H9 (cell line): ENCODE results near the gene FSD1. TPM values are rescaled to one million over a fixed set of nuclear protein-coding genes. Genes with fewer than 3 reads are reported as not detected.
A peak's percentile ranks its signal among the peaks of the same experiment; 100 is the strongest.

Experiments used
- DNase-seq: peaks from one replicate; pipeline ENCODE4 v3.0.0-alpha.2; 2017
- H2AFZ ChIP-seq: one replicate; pipeline ENCODE4 v1.6.1; 2013; ENCODE audit warnings: mild to moderate bottlenecking, low read length, control low read depth, moderate library complexity
- H2AK5ac ChIP-seq: 2 replicates; pipeline ENCODE4 v1.6.1; 2013; ENCODE audit warnings: low read length, control low read depth, mixed read lengths; ENCODE audit not compliant: insufficient read length
- H2BK120ac ChIP-seq: one replicate; pipeline ENCODE4 v1.6.1; 2013; ENCODE audit warnings: low read depth, mild to moderate bottlenecking, low read length, control low read depth, inconsistent platforms; ENCODE audit not compliant: poor library complexity, severe bottlenecking
- H2BK12ac ChIP-seq: 2 replicates; pipeline ENCODE4 v1.6.1; 2013; ENCODE audit warnings: low read length, control low read depth, mixed read lengths, low read depth; ENCODE audit not compliant: insufficient read length
- H2BK15ac ChIP-seq: 2 replicates; pipeline ENCODE4 v1.6.1; 2013; ENCODE audit warnings: low read depth, low read length, control low read depth
- H2BK20ac ChIP-seq: one replicate; pipeline ENCODE4 v1.6.1; 2013; ENCODE audit warnings: low read depth, mild to moderate bottlenecking, low read length, control low read depth, inconsistent platforms; ENCODE audit not compliant: poor library complexity, severe bottlenecking
- H2BK5ac ChIP-seq: 2 replicates; pipeline ENCODE4 v1.6.1; 2013; ENCODE audit warnings: low read length, control low read depth, mixed read lengths; ENCODE audit not compliant: insufficient read length
- H3K14ac ChIP-seq: 2 replicates; pipeline ENCODE4 v1.6.1; 2013; ENCODE audit warnings: low read length, control low read depth; ENCODE audit not compliant: insufficient read depth
- H3K18ac ChIP-seq: 2 replicates; pipeline ENCODE4 v1.6.1; 2013; ENCODE audit warnings: low read depth, mild to moderate bottlenecking, mixed read lengths, low read length, control low read depth; ENCODE audit not compliant: insufficient read length
- H3K23ac ChIP-seq: 2 replicates; pipeline ENCODE4 v1.6.1; 2013; ENCODE audit warnings: low read length, control low read depth, mixed read lengths, low read depth; ENCODE audit not compliant: insufficient read length
- H3K23me2 ChIP-seq: 2 replicates; pipeline ENCODE4 v1.6.1; 2013; ENCODE audit warnings: low read depth, mild to moderate bottlenecking, mixed read lengths, low read length, control low read depth; ENCODE audit not compliant: insufficient read length, poor library complexity, severe bottlenecking
- H3K27ac ChIP-seq: 2 replicates; pipeline ENCODE4 v1.5.1; 2013; ENCODE audit warnings: low read length, control low read depth, mixed read lengths, low read depth; ENCODE audit not compliant: insufficient read length
- H3K27me3 ChIP-seq: 2 replicates; pipeline ENCODE4 v1.6.1; 2013; ENCODE audit warnings: low read length, control low read depth, inconsistent platforms; ENCODE audit not compliant: insufficient read depth
- H3K4ac ChIP-seq: 2 replicates; pipeline ENCODE4 v1.6.1; 2013; ENCODE audit warnings: low read depth, mild to moderate bottlenecking, control low read depth, inconsistent platforms, low read length, moderate library complexity
- H3K4me1 ChIP-seq: 2 replicates; pipeline ENCODE4 v1.6.1; 2013; ENCODE audit warnings: low read length, control low read depth, inconsistent platforms; ENCODE audit not compliant: insufficient read depth
- H3K4me2 ChIP-seq: 2 replicates; pipeline ENCODE4 v1.6.1; 2013; ENCODE audit warnings: low read length, control low read depth, mixed read lengths; ENCODE audit not compliant: insufficient read length, insufficient read depth
- H3K56ac ChIP-seq: 2 replicates; pipeline ENCODE4 v1.6.1; 2013; ENCODE audit warnings: low read depth, mild to moderate bottlenecking, mixed read lengths, low read length, control low read depth; ENCODE audit not compliant: insufficient read length
- H3K79me1 ChIP-seq: 2 replicates; pipeline ENCODE4 v1.6.1; 2013; ENCODE audit warnings: low read depth, mild to moderate bottlenecking, moderate library complexity, low read length, control low read depth, inconsistent platforms; ENCODE audit not compliant: insufficient read depth, poor library complexity, severe bottlenecking
- H3K79me2 ChIP-seq: 2 replicates; pipeline ENCODE4 v1.6.1; 2013; ENCODE audit warnings: low read length, control low read depth, inconsistent platforms; ENCODE audit not compliant: insufficient read depth
- H3K9ac ChIP-seq: 2 replicates; pipeline ENCODE4 v1.6.1; 2013; ENCODE audit warnings: low read length, control low read depth, mixed read lengths; ENCODE audit not compliant: insufficient read length; ENCODE audit errors: extremely low read depth
- H3K9me3 ChIP-seq: one replicate; pipeline ENCODE4 v1.6.1; 2013; ENCODE audit warnings: low read depth, low read length, inconsistent platforms; ENCODE audit not compliant: control insufficient read depth
- H3T11ph ChIP-seq: one replicate; pipeline ENCODE4 v1.6.1; 2013; ENCODE audit warnings: mild to moderate bottlenecking, low read length, control low read depth, inconsistent platforms
- H4K20me1 ChIP-seq: one replicate; pipeline ENCODE4 v1.6.1; 2013; ENCODE audit not compliant: control insufficient read depth, insufficient read length, insufficient read depth
- H4K5ac ChIP-seq: 2 replicates; pipeline ENCODE4 v1.6.1; 2013; ENCODE audit warnings: low read depth, mild to moderate bottlenecking, mixed read lengths, low read length, control low read depth; ENCODE audit not compliant: insufficient read length
- H4K8ac ChIP-seq: replicated peaks from 2 replicates; pipeline ENCODE4 v1.6.1; 2013; ENCODE audit warnings: low read length, control low read depth, mixed read lengths, low read depth; ENCODE audit not compliant: insufficient read length
- H4K91ac ChIP-seq: 2 replicates; pipeline ENCODE4 v1.6.1; 2013; ENCODE audit warnings: low read depth, mild to moderate bottlenecking, moderate library complexity, mixed read lengths, low read length, control low read depth; ENCODE audit not compliant: insufficient read length
- H3K27ac Mint-ChIP-seq, 3 experiments: 2 replicates in 2 of 3; 3 replicates in 1 of 3; pipeline ENCODE4 v1.8.0; 2020 to 2021; ENCODE audit warnings: mixed read lengths in 3 of 3, mild to moderate bottlenecking in 1 of 3, moderate library complexity in 1 of 3
- H3K27me3 Mint-ChIP-seq: 2 replicates; pipeline ENCODE4 v1.8.0; 2021; ENCODE audit warnings: low read depth, mild to moderate bottlenecking, moderate library complexity, mixed read lengths
- H3K36me3 Mint-ChIP-seq, 3 experiments: 2 replicates in 2 of 3; 3 replicates in 1 of 3; pipeline ENCODE4 v1.8.0; 2020 to 2021; ENCODE audit warnings: low read depth in 3 of 3, mixed read lengths in 3 of 3; ENCODE audit not compliant: insufficient read depth in 1 of 3
- H3K4me1 Mint-ChIP-seq, 2 experiments: 2 replicates each; pipeline ENCODE4 v1.8.0; 2020; ENCODE audit warnings: mixed read lengths in 2 of 2
- H3K4me3 Mint-ChIP-seq, 2 experiments: 2 replicates in 1 of 2; 3 replicates in 1 of 2; pipeline ENCODE4 v1.8.0; 2020 to 2021; ENCODE audit warnings: mild to moderate bottlenecking in 2 of 2, mixed read lengths in 2 of 2, moderate library complexity in 1 of 2
- H3K9me3 Mint-ChIP-seq, 2 experiments: 2 replicates in 1 of 2; 3 replicates in 1 of 2; pipeline ENCODE4 v1.8.0; 2020; ENCODE audit warnings: mild to moderate bottlenecking in 2 of 2, mixed read lengths in 2 of 2, moderate library complexity in 1 of 2
- WGBS: extraction: QIAGEN DNeasy Blood & Tissue Kit; methylation state at CpG from one replicate; pipeline ENCODE4 v1.1.7; 2013; ENCODE audit warnings: missing lambda C conversion rate, low lambda C conversion rate, mixed read lengths; ENCODE audit not compliant: insufficient read length; ENCODE audit errors: extremely low coverage; 5-methylcytosine and 5-hydroxymethylcytosine counted together
- total RNA-seq: library from RNA; stranded (reverse); gene quantifications from 2 replicates; pipeline ENCODE4 v1.2.1, GENCODE V29; 2021
- TF ChIP-seq, protein P1 (sequence below): fragments of 200-600 bp; sonication (generic); conservative IDR thresholded peaks from 3 replicates; pipeline ENCODE4 v1.8.0; 2021; ENCODE audit warnings: antibody characterized with exemption, mild to moderate bottlenecking

The FSD1 gene
- total RNA-seq, 1 experiment from 2014 or later, result 53.6 TPM

DNA sequence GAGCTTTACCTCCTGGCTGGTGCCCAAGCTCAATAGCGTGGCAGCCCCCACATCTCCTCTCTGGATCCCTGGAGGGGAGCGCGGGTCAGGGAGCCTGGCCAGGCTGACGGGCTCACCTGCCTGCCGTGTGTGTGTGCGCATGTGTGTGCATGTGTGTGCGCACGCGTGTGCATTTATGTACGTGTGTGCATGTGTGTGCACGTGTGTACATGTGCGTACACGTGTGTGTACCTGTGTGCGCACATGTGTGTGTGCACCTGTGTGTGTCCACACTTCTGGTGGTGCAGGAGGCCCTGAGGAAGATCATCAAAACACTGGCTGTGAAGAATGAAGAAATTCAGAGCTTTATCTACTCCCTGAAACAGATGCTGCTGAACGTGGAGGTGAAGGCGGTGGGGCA, 1.3 kb downstream of the FSD1 start:
- H3K27ac Mint-ChIP-seq, result peak overlapping the region in 2 of 3 experiments; percentile 35 to 62; a peak in 1 of 7 replicates
- no peaks in the 10 kb centered on the region for H3K9me3 ChIP-seq

More for the DNA sequence above, 1.3 kb downstream of the FSD1 start:
- WGBS, result no CpG with 5 or more reads among the region's 16 CpGs
- Histone ChIP-seq H4K91ac (no peak overlapping the region), H2AK5ac (no peak overlapping the region), H3K27ac (no peak overlapping the region), H3T11ph (no peak overlapping the region), H3K4ac (no peak overlapping the region), H3K79me2 (no peaks in the 10 kb centered on the region), H2BK5ac (no peak overlapping the region), H3K4me1 (no peaks in the 10 kb centered on the region), H2BK12ac (no peak overlapping the region), H3K56ac (no peak overlapping the region), H2BK120ac (no peak overlapping the region), H3K23me2 (no peaks in the 10 kb centered on the region), H3K79me1 (no peaks in the 10 kb centered on the region), H3K14ac (no peak overlapping the region), H3K18ac (no peak overlapping the region), H3K4me2 (no peak overlapping the region), H4K8ac (no peak overlapping the region), H2BK15ac (no peak overlapping the region), H4K20me1 (no peaks in the 10 kb centered on the region), H3K27me3 (no peaks in the 10 kb centered on the region), H3K9ac (no peak overlapping the region), H2BK20ac (no peak overlapping the region), H4K5ac (no peak overlapping the region), H3K23ac (no peak overlapping the region), H2AFZ (no peak overlapping the region)
- H3K4me1 Mint-ChIP-seq, result peaks cover 10 to 20% of the 10 kb centered on the region in 2 experiments
- H3K4me3 Mint-ChIP-seq, result peak overlapping the region; percentile 64 to 76
- H3K9me3 Mint-ChIP-seq, result no peaks in the 10 kb centered on the region; a peak in 1 of 5 replicates
- TF ChIP-seq, protein P1, sequence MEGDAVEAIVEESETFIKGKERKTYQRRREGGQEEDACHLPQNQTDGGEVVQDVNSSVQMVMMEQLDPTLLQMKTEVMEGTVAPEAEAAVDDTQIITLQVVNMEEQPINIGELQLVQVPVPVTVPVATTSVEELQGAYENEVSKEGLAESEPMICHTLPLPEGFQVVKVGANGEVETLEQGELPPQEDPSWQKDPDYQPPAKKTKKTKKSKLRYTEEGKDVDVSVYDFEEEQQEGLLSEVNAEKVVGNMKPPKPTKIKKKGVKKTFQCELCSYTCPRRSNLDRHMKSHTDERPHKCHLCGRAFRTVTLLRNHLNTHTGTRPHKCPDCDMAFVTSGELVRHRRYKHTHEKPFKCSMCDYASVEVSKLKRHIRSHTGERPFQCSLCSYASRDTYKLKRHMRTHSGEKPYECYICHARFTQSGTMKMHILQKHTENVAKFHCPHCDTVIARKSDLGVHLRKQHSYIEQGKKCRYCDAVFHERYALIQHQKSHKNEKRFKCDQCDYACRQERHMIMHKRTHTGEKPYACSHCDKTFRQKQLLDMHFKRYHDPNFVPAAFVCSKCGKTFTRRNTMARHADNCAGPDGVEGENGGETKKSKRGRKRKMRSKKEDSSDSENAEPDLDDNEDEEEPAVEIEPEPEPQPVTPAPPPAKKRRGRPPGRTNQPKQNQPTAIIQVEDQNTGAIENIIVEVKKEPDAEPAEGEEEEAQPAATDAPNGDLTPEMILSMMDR, result no peak
- peaks cover 8% of the 10 kb centered on the region for H3K27me3 Mint-ChIP-seq
- no peak for DNase-seq
- peaks cover 20 to 47% (median 40%) of the 10 kb centered on the region in 3 experiments; a peak in 6 of 7 replicates for H3K36me3 Mint-ChIP-seq
